ENCODE results near the gene DAAM1.

DAAM1 gene

DNA sequence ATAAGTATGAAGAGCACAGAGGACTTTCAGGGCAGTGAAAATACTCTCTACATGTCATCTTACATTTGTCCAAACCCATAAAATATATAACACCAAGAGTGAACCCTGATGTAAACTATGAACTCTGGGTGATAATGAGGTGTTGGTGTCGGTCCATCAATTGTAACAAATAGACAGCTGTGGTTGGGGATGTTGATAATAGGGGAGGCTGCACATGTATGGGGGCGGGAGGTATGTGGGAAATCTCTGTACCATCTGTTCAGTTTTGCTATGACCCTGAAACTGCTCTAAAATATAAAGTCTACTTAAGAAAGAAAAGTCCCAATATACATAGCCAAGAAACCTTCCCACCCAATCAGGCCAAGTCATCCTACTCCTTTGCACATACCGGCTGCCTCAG lies 188.2 kb downstream of the DAAM1 start:
- Histone ChIP-seq H3K27me3 (ENCODE audit: control insufficient read depth in 1 of 2, insufficient read depth in 1 of 2, low read length in 2 of 2) (no peaks in the 10 kb centered on the region), H2BK15ac (ENCODE audit: low read depth, poor library complexity, severe bottlenecking) (no peak overlapping the region), H3K4ac (ENCODE audit: low read depth in 1 of 2, low read length in 2 of 2) (peak overlapping the region in 1 of 2 experiments; percentile 37), H4K8ac (ENCODE audit: low read length) (no peak overlapping the region), H3K9ac (ENCODE audit: low read length) (no peak overlapping the region), H3K23ac (ENCODE audit: low read length in 2 of 2) (no peak overlapping the region), H2AFZ (ENCODE audit: low read depth, low read length) (no peak overlapping the region), H2AK5ac (ENCODE audit: low read length, severe bottlenecking) (no peak overlapping the region), H2BK12ac (ENCODE audit: low read length in 2 of 2) (no peak overlapping the region), H3K79me1 (replicated peaks; ENCODE audit: low read length, poor library complexity, severe bottlenecking) (no peaks in the 10 kb centered on the region), H2BK5ac (ENCODE audit: low read depth, low read length, poor library complexity, severe bottlenecking) (no peak overlapping the region), H3K4me3 (ENCODE audit: insufficient read depth in 1 of 2, low read depth in 1 of 2, low read length in 2 of 2) (no peak overlapping the region), H3K14ac (ENCODE audit: low read length in 2 of 2) (no peak overlapping the region), H2BK120ac (ENCODE audit: low read depth, low read length) (no peak overlapping the region), H3K27ac (ENCODE audit: low read length, poor library complexity, severe bottlenecking) (no peak overlapping the region), H3K18ac (ENCODE audit: low read depth in 1 of 2, low read length in 2 of 2) (peak overlapping the region; percentile 34 to 71), H3K36me3 (ENCODE audit: control insufficient read depth in 1 of 2, insufficient read depth in 2 of 2, low read depth in 1 of 2, low read length in 2 of 2) (no peaks in the 10 kb centered on the region), H3K4me1 (ENCODE audit: control insufficient read depth, insufficient read depth, low read depth, low read length) (peaks cover 3% of the 10 kb centered on the region), H3K4me2 (ENCODE audit: low read length, poor library complexity, severe bottlenecking) (no peak overlapping the region), H3K9me3 (ENCODE audit: control insufficient read depth, low read length) (no peaks in the 10 kb centered on the region), H4K91ac (ENCODE audit: low read length) (no peak overlapping the region)
- no peak for DNase-seq
- 72% methylated on average over 2 of the region's 3 CpGs for WGBS

DNA sequence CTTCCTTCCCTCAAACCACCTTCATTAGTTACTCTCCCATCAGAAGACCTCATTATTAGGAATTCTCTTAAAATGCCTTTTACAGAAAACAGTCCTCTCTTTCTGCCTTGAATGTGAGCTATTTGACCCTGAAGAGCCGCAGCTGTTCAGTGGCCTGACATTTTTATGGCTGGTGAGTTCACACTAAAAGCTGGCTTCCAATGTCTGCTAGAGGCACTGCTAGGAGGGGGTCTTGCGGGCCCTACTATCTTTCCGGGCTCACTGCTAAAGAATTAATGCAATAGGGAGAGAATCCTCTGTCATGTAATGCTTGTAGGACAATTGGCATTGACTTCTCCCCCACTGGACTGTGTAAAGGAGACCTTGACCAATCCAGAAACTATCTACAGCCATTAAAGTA lies 189.0 kb downstream of the DAAM1 start:
- Histone ChIP-seq H3K9me3 (ENCODE audit: control insufficient read depth, low read length) (no peaks in the 10 kb centered on the region), H2BK15ac (ENCODE audit: low read depth, poor library complexity, severe bottlenecking) (no peak overlapping the region), H2BK12ac (ENCODE audit: low read length in 2 of 2) (peak overlapping the region in 1 of 2 experiments; percentile 66), H3K4ac (ENCODE audit: low read depth in 1 of 2, low read length in 2 of 2) (no peak overlapping the region), H3K18ac (ENCODE audit: low read depth in 1 of 2, low read length in 2 of 2) (peak overlapping the region in 1 of 2 experiments; percentile 34), H2AFZ (ENCODE audit: low read depth, low read length) (no peak overlapping the region), H3K4me1 (ENCODE audit: control insufficient read depth, insufficient read depth, low read depth, low read length) (peaks cover 3% of the 10 kb centered on the region), H3K4me3 (ENCODE audit: insufficient read depth in 1 of 2, low read depth in 1 of 2, low read length in 2 of 2) (no peak overlapping the region), H2BK120ac (ENCODE audit: low read depth, low read length) (no peak overlapping the region), H2AK5ac (ENCODE audit: low read length, severe bottlenecking) (no peak overlapping the region), H3K79me1 (replicated peaks; ENCODE audit: low read length, poor library complexity, severe bottlenecking) (no peaks in the 10 kb centered on the region), H3K4me2 (ENCODE audit: low read length, poor library complexity, severe bottlenecking) (no peak overlapping the region), H3K23ac (ENCODE audit: low read length in 2 of 2) (no peak overlapping the region), H4K8ac (ENCODE audit: low read length) (no peak overlapping the region), H3K27me3 (ENCODE audit: control insufficient read depth in 1 of 2, insufficient read depth in 1 of 2, low read length in 2 of 2) (no peaks in the 10 kb centered on the region), H2BK5ac (ENCODE audit: low read depth, low read length, poor library complexity, severe bottlenecking) (no peak overlapping the region), H3K14ac (ENCODE audit: low read length in 2 of 2) (no peak overlapping the region), H3K9ac (ENCODE audit: low read length) (no peak overlapping the region), H3K36me3 (ENCODE audit: control insufficient read depth in 1 of 2, insufficient read depth in 2 of 2, low read depth in 1 of 2, low read length in 2 of 2) (no peaks in the 10 kb centered on the region), H3K27ac (ENCODE audit: low read length, poor library complexity, severe bottlenecking) (no peak overlapping the region), H4K91ac (ENCODE audit: low read length) (no peak overlapping the region)
- peak; percentile 63 for DNase-seq
- WGBS: 0% methylated on average over 1 of the region's 3 CpGs

GRCh38 chr14:59377991-59378601 lies 189.6 kb downstream of the DAAM1 start:
- H3K4me2 ChIP-seq (ENCODE audit: low read length, poor library complexity, severe bottlenecking): no peak overlapping the region

DNA sequence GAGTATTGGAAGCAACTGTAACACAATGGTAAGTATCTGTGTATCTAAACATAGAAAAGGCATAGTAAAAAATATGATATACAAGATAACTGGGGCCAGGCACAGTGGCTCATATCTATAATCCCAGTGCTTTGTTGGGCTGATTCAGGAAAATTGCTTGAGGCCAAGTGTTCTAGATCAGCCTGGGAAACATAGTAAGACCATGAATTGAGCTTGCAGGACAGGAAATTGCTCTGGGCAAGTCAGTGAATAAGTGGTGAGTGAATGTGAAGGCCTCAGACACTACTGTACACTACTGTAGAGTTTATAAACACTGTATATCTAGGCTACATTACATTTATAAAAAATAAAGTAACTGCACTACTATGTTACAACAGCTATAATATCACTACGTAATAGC lies 201.5 kb downstream of the DAAM1 start:
- H3K79me1 ChIP-seq (replicated peaks; ENCODE audit: low read length, poor library complexity, severe bottlenecking): no peaks in the 10 kb centered on the region

More at GRCh38 chr14:59377991-59378601, 189.6 kb downstream of the DAAM1 start:
- WGBS: 18% methylated on average over 7 of the region's 9 CpGs
- Histone ChIP-seq H3K14ac (ENCODE audit: low read length in 2 of 2) (no peak overlapping the region), H3K4me1 (ENCODE audit: control insufficient read depth, insufficient read depth, low read depth, low read length) (peaks cover 3% of the 10 kb centered on the region), H3K27me3 (ENCODE audit: control insufficient read depth in 1 of 2, insufficient read depth in 1 of 2, low read length in 2 of 2) (no peaks in the 10 kb centered on the region), H3K9ac (ENCODE audit: low read length) (no peak overlapping the region), H4K91ac (ENCODE audit: low read length) (no peak overlapping the region), H3K23ac (ENCODE audit: low read length in 2 of 2) (no peak overlapping the region), H2BK15ac (ENCODE audit: low read depth, poor library complexity, severe bottlenecking) (no peak overlapping the region), H3K4ac (ENCODE audit: low read depth in 1 of 2, low read length in 2 of 2) (no peak overlapping the region), H4K8ac (ENCODE audit: low read length) (no peak overlapping the region), H2BK120ac (ENCODE audit: low read depth, low read length) (no peak overlapping the region), H3K79me1 (replicated peaks; ENCODE audit: low read length, poor library complexity, severe bottlenecking) (no peaks in the 10 kb centered on the region), H2AK5ac (ENCODE audit: low read length, severe bottlenecking) (no peak overlapping the region), H2BK12ac (ENCODE audit: low read length in 2 of 2) (peak overlapping the region in 1 of 2 experiments; percentile 66), H3K36me3 (ENCODE audit: control insufficient read depth in 1 of 2, insufficient read depth in 2 of 2, low read depth in 1 of 2, low read length in 2 of 2) (no peaks in the 10 kb centered on the region), H3K4me3 (ENCODE audit: insufficient read depth in 1 of 2, low read depth in 1 of 2, low read length in 2 of 2) (no peak overlapping the region), H3K18ac (ENCODE audit: low read depth in 1 of 2, low read length in 2 of 2) (no peak overlapping the region), H2AFZ (ENCODE audit: low read depth, low read length) (no peak overlapping the region), H3K27ac (ENCODE audit: low read length, poor library complexity, severe bottlenecking) (no peak overlapping the region), H2BK5ac (ENCODE audit: low read depth, low read length, poor library complexity, severe bottlenecking) (no peak overlapping the region), H3K9me3 (ENCODE audit: control insufficient read depth, low read length) (no peaks in the 10 kb centered on the region)
- peak; percentile 75 for DNase-seq

More for the DNA sequence above, 201.5 kb downstream of the DAAM1 start:
- Histone ChIP-seq H3K27me3 (ENCODE audit: control insufficient read depth in 1 of 2, insufficient read depth in 1 of 2, low read length in 2 of 2) (no peaks in the 10 kb centered on the region), H3K18ac (ENCODE audit: low read depth in 1 of 2, low read length in 2 of 2) (no peak overlapping the region), H3K9me3 (ENCODE audit: control insufficient read depth, low read length) (no peaks in the 10 kb centered on the region), H2BK15ac (ENCODE audit: low read depth, poor library complexity, severe bottlenecking) (no peak overlapping the region), H3K36me3 (ENCODE audit: control insufficient read depth in 1 of 2, insufficient read depth in 2 of 2, low read depth in 1 of 2, low read length in 2 of 2) (no peaks in the 10 kb centered on the region), H3K4ac (ENCODE audit: low read depth in 1 of 2, low read length in 2 of 2) (no peak overlapping the region), H3K4me1 (ENCODE audit: control insufficient read depth, insufficient read depth, low read depth, low read length) (no peaks in the 10 kb centered on the region), H3K14ac (ENCODE audit: low read length in 2 of 2) (no peak overlapping the region), H3K27ac (ENCODE audit: low read length, poor library complexity, severe bottlenecking) (no peak overlapping the region), H3K23ac (ENCODE audit: low read length in 2 of 2) (no peak overlapping the region), H3K9ac (ENCODE audit: low read length) (no peak overlapping the region), H4K8ac (ENCODE audit: low read length) (no peak overlapping the region), H2AFZ (ENCODE audit: low read depth, low read length) (no peak overlapping the region), H2AK5ac (ENCODE audit: low read length, severe bottlenecking) (no peak overlapping the region), H4K91ac (ENCODE audit: low read length) (no peak overlapping the region), H3K4me3 (ENCODE audit: insufficient read depth in 1 of 2, low read depth in 1 of 2, low read length in 2 of 2) (no peak overlapping the region), H2BK12ac (ENCODE audit: low read length in 2 of 2) (no peak overlapping the region), H2BK5ac (ENCODE audit: low read depth, low read length, poor library complexity, severe bottlenecking) (no peak overlapping the region), H2BK120ac (ENCODE audit: low read depth, low read length) (no peak overlapping the region), H3K4me2 (ENCODE audit: low read length, poor library complexity, severe bottlenecking) (no peak overlapping the region)
- no peak for DNase-seq
- WGBS: no CpG with 5 or more reads among the region's 1 CpG
